WTC11 (cell line): ENCODE results near the gene TMEM14A. TPM values are rescaled to one million over a fixed set of nuclear protein-coding genes. Genes with fewer than 3 reads are reported as not detected.

ENCODE experiments used
- ATAC-seq: fragments of 200-7000 bp; cut with Tn5 transposase; 2 replicates; pipeline ENCODE4 v1.10.0; 2021; ENCODE audit warnings: mild to moderate bottlenecking, moderate library complexity
- CTCF ChIA-PET: fragments of 300-600 bp; sonication (Branson Sonifier 250); formaldehyde crosslinking; loops from one replicate; lab custom pipeline; 2021; ENCODE audit warnings: antibody characterized with exemption; lab: Charles Lee
- POLR2A ChIA-PET: fragments of 350-600 bp; sonication (Branson Sonifier 250); formaldehyde crosslinking; loops from one replicate; lab custom pipeline; 2021; ENCODE audit warnings: antibody characterized with exemption; lab: Charles Lee
- DNase-seq: peaks from one replicate; pipeline ENCODE4 v3.0.0; 2021; ENCODE audit warnings: low spot score
- H3K27ac Mint-ChIP-seq: 2 replicates; pipeline ENCODE4 v1.8.0; 2021; ENCODE audit warnings: mixed read lengths
- H3K27me3 Mint-ChIP-seq: 2 replicates; pipeline ENCODE4 v1.8.0; 2021; ENCODE audit warnings: low read depth, mild to moderate bottlenecking, moderate library complexity, mixed read lengths
- H3K36me3 Mint-ChIP-seq: 2 replicates; pipeline ENCODE4 v1.8.0; 2021; ENCODE audit warnings: mixed read lengths
- H3K4me1 Mint-ChIP-seq: 2 replicates; pipeline ENCODE4 v1.8.0; 2022; ENCODE audit warnings: mixed read lengths
- H3K4me3 Mint-ChIP-seq: 2 replicates; pipeline ENCODE4 v1.8.0; 2021; ENCODE audit warnings: mild to moderate bottlenecking, moderate library complexity, mixed read lengths
- H3K9me3 Mint-ChIP-seq: 2 replicates; pipeline ENCODE4 v1.8.0; 2021; ENCODE audit warnings: mixed read lengths
- ARID4B ChIP-seq: sonication (generic); formaldehyde crosslinking; IDR thresholded peaks from 2 replicates; pipeline ENCODE4 v1.8.0; 2023; ENCODE audit warnings: missing genetic modification reagents, mild to moderate bottlenecking, borderline replicate concordance
- ATF1 ChIP-seq: sonication (generic); formaldehyde crosslinking; IDR thresholded peaks from 2 replicates; pipeline ENCODE4 v1.8.1; 2023; ENCODE audit warnings: mild to moderate bottlenecking, moderate library complexity, missing genetic modification reagents
- ATF3 ChIP-seq: sonication (generic); formaldehyde crosslinking; conservative IDR thresholded peaks from 2 replicates; pipeline ENCODE4 v1.8.1; 2022; ENCODE audit warnings: mild to moderate bottlenecking, missing genetic modification reagents
- CREB1 ChIP-seq: sonication (generic); formaldehyde crosslinking; IDR thresholded peaks from 2 replicates; pipeline ENCODE4 v1.8.0; 2023; ENCODE audit warnings: mild to moderate bottlenecking, missing genetic modification reagents
- CREM ChIP-seq: sonication (generic); formaldehyde crosslinking; IDR thresholded peaks from 2 replicates; pipeline ENCODE4 v1.8.1; 2022; ENCODE audit warnings: mild to moderate bottlenecking, missing genetic modification reagents, moderate library complexity
- E2F5 ChIP-seq: sonication (generic); formaldehyde crosslinking; IDR thresholded peaks from 2 replicates; pipeline ENCODE4 v1.8.1; 2022; ENCODE audit warnings: mild to moderate bottlenecking, moderate library complexity, missing genetic modification reagents
- ELF4 ChIP-seq: sonication (generic); formaldehyde crosslinking; IDR thresholded peaks from 2 replicates; pipeline ENCODE4 v1.8.1; 2022; ENCODE audit warnings: low read depth, mild to moderate bottlenecking, moderate library complexity, missing genetic modification reagents
- ETV6 ChIP-seq: sonication (generic); formaldehyde crosslinking; IDR thresholded peaks from 2 replicates; pipeline ENCODE4 v1.8.1; 2022; ENCODE audit warnings: mild to moderate bottlenecking, missing genetic modification reagents
- FOXP1 ChIP-seq: sonication (generic); formaldehyde crosslinking; IDR thresholded peaks from 2 replicates; pipeline ENCODE4 v1.8.0; 2022; ENCODE audit warnings: missing genetic modification reagents, mild to moderate bottlenecking, moderate library complexity, borderline replicate concordance
- GRHL2 ChIP-seq: fragments of 250-450 bp; sonication (Bioruptor Pico); IDR thresholded peaks from 2 replicates; pipeline ENCODE4 v1.8.0; 2022; ENCODE audit warnings: mild to moderate bottlenecking, moderate library complexity; ENCODE audit not compliant: insufficient replicate concordance, severe bottlenecking
- IRF2 ChIP-seq: sonication (generic); formaldehyde crosslinking; IDR thresholded peaks from 2 replicates; pipeline ENCODE4 v1.8.0; 2022; ENCODE audit warnings: low read depth, missing genetic modification reagents, borderline replicate concordance
- MXD4 ChIP-seq: fragments of 250-450 bp; sonication (Bioruptor Pico); IDR thresholded peaks from 2 replicates; pipeline ENCODE4 v1.8.0; 2021; ENCODE audit warnings: mild to moderate bottlenecking, moderate library complexity, borderline replicate concordance
- OVOL2 ChIP-seq: fragments of 250-450 bp; sonication (Bioruptor Pico); IDR thresholded peaks from 2 replicates; pipeline ENCODE4 v1.9.0; 2021; ENCODE audit warnings: mild to moderate bottlenecking, borderline replicate concordance
- PRRX2 ChIP-seq: fragments of 250-450 bp; sonication (Bioruptor Pico); IDR thresholded peaks from 2 replicates; pipeline ENCODE4 v1.8.0; 2021; ENCODE audit warnings: mild to moderate bottlenecking
- SMAD3 ChIP-seq: sonication (generic); formaldehyde crosslinking; IDR thresholded peaks from 2 replicates; pipeline ENCODE4 v1.8.0; 2022; ENCODE audit warnings: missing genetic modification reagents, mild to moderate bottlenecking, borderline replicate concordance
- SOX15 ChIP-seq: fragments of 250-450 bp; sonication (Bioruptor Pico); IDR thresholded peaks from 2 replicates; pipeline ENCODE4 v1.9.0; 2021; ENCODE audit warnings: mild to moderate bottlenecking
- USF1 ChIP-seq: sonication (generic); formaldehyde crosslinking; IDR thresholded peaks from 2 replicates; pipeline ENCODE4 v1.8.0; 2022; ENCODE audit warnings: mild to moderate bottlenecking, missing genetic modification reagents
- USF2 ChIP-seq: sonication (generic); formaldehyde crosslinking; IDR thresholded peaks from 2 replicates; pipeline ENCODE4 v1.8.1; 2023; ENCODE audit warnings: mild to moderate bottlenecking, missing genetic modification reagents, moderate library complexity
- ZBTB21 ChIP-seq: sonication (generic); formaldehyde crosslinking; IDR thresholded peaks from 2 replicates; pipeline ENCODE4 v1.8.1; 2023; ENCODE audit warnings: mild to moderate bottlenecking, missing genetic modification reagents, borderline replicate concordance
- ZMAT4 ChIP-seq: fragments of 250-450 bp; sonication (Bioruptor Pico); IDR thresholded peaks from 2 replicates; pipeline ENCODE4 v1.9.0; 2021; ENCODE audit warnings: mild to moderate bottlenecking
- ZNF317 ChIP-seq: sonication (generic); formaldehyde crosslinking; IDR thresholded peaks from 2 replicates; pipeline ENCODE4 v1.8.1; 2023; ENCODE audit warnings: low read depth, mild to moderate bottlenecking, moderate library complexity, missing genetic modification reagents, borderline replicate concordance
- ZNF416 ChIP-seq: fragments of 250-450 bp; sonication (Bioruptor Pico); IDR thresholded peaks from 2 replicates; pipeline ENCODE4 v1.9.0; 2021; ENCODE audit warnings: mild to moderate bottlenecking, inconsistent platforms
- total RNA-seq: library from RNA; stranded (reverse); gene quantifications from 3 replicates; pipeline ENCODE4 v1.2.3, GENCODE V29; 2021

The TMEM14A gene
- total RNA-seq, 1 experiment from 2014 or later: 8.7 TPM

- ATAC-seq (no peak), DNase-seq (no peak)
- ChIA-PET CTCF (interaction anchor here (4.4 kb wide), 1 partner anchor 9 kb away, joined by 31 read pairs; no protein-coding TSS in a partner anchor), POLR2A (no interaction called here)
- Mint-ChIP-seq H3K27ac (no peak overlapping the region), H3K9me3 (peaks cover 9% of the 10 kb centered on the region), H3K27me3 (peaks cover 3% of the 10 kb centered on the region), H3K4me1 (peaks cover 8% of the 10 kb centered on the region), H3K36me3 (peaks cover 6% of the 10 kb centered on the region), H3K4me3 (no peak overlapping the region)
- TF ChIP-seq CREM (CRISPR knock-in tag): no peak
- TF ChIP-seq PRRX2 (CRISPR knock-in tag): no peak
- no peak for TF ChIP-seq IRF2 (CRISPR knock-in tag)
Measured at GRCh38 chr6:52641826-52642225, 29.1 kb upstream of the TMEM14A start.

- Mint-ChIP-seq H3K4me1 (peaks cover 8% of the 10 kb centered on the region), H3K27me3 (peaks cover 3% of the 10 kb centered on the region)
Measured at GRCh38 chr6:52642368-52642767, 28.5 kb upstream of the TMEM14A start.

GRCh38 chr6:52643158-52643557 lies 27.8 kb upstream of the TMEM14A start:
- Mint-ChIP-seq H3K27ac (no peak overlapping the region), H3K4me3 (no peak overlapping the region), H3K9me3 (peaks cover 9% of the 10 kb centered on the region), H3K36me3 (peaks cover 6% of the 10 kb centered on the region), H3K27me3 (peaks cover 3% of the 10 kb centered on the region), H3K4me1 (peaks cover 9% of the 10 kb centered on the region)
- ChIA-PET CTCF (interaction anchor here (0.6 to 4.4 kb wide), 2 partner anchors 8 to 235 kb away, joined by 3 to 31 read pairs; no protein-coding TSS in a partner anchor), POLR2A (no interaction called here)
- DNase-seq (no peak), ATAC-seq (no peak)
- TF ChIP-seq ELF4 (CRISPR knock-in tag) (no peak), ZNF317 (CRISPR knock-in tag) (no peak), USF1 (CRISPR knock-in tag) (no peak), ZBTB21 (CRISPR knock-in tag) (no peak), FOXP1 (CRISPR knock-in tag) (no peak)

More at GRCh38 chr6:52642368-52642767, 28.5 kb upstream of the TMEM14A start:
- peaks cover 9% of the 10 kb centered on the region for H3K9me3 Mint-ChIP-seq
- ChIA-PET CTCF (interaction anchor here (4.4 kb wide), 1 partner anchor 9 kb away, joined by 31 read pairs; no protein-coding TSS in a partner anchor), POLR2A (no interaction called here)
- DNase-seq (no peak), ATAC-seq (no peak)
- no peak for TF ChIP-seq OVOL2 (CRISPR knock-in tag)
- TF ChIP-seq ZNF416: no peak
- no peak for TF ChIP-seq CREM (CRISPR knock-in tag)
- no peak overlapping the region for H3K27ac Mint-ChIP-seq
- peaks cover 6% of the 10 kb centered on the region for H3K36me3 Mint-ChIP-seq
- H3K4me3 Mint-ChIP-seq: no peak overlapping the region

- ChIA-PET CTCF (no interaction called here), POLR2A (no interaction called here)
- DNase-seq: no peak
- H3K9me3 Mint-ChIP-seq: peaks cover 9% of the 10 kb centered on the region
- H3K36me3 Mint-ChIP-seq: peaks cover 6% of the 10 kb centered on the region
- H3K4me1 Mint-ChIP-seq: peaks cover 18% of the 10 kb centered on the region
- H3K27ac Mint-ChIP-seq: no peak overlapping the region
- H3K27me3 Mint-ChIP-seq: peaks cover 3% of the 10 kb centered on the region
- no peak overlapping the region for H3K4me3 Mint-ChIP-seq
- no peak for ATAC-seq
- no peak for TF ChIP-seq ARID4B (CRISPR knock-in tag)
- TF ChIP-seq USF2 (CRISPR knock-in tag): no peak
- TF ChIP-seq E2F5 (CRISPR knock-in tag): no peak
- no peak for TF ChIP-seq ZMAT4 (CRISPR knock-in tag)
- no peak for TF ChIP-seq ATF1 (CRISPR knock-in tag)
- TF ChIP-seq SOX15: no peak
- TF ChIP-seq ETV6 (CRISPR knock-in tag): no peak
- no peak for TF ChIP-seq ATF3 (CRISPR knock-in tag)
- TF ChIP-seq ZNF416: no peak
- no peak for TF ChIP-seq OVOL2 (CRISPR knock-in tag)
- no peak for TF ChIP-seq GRHL2 (CRISPR knock-in tag)
- TF ChIP-seq CREB1: no peak
- no peak for TF ChIP-seq MXD4 (CRISPR knock-in tag)
- TF ChIP-seq SMAD3 (CRISPR knock-in tag): no peak
Measured at GRCh38 chr6:52644253-52644652, 26.7 kb upstream of the TMEM14A start.
